ENCODE measurements around the gene LACTBL1. TPM values are rescaled to one million over a fixed set of nuclear protein-coding genes. Genes with fewer than 3 reads are reported as not detected.

The LACTBL1 gene
- total and polyA plus RNA-seq, 2 of the 4 experiments (the other 2 are of a cell fraction), result not detected

DNA sequence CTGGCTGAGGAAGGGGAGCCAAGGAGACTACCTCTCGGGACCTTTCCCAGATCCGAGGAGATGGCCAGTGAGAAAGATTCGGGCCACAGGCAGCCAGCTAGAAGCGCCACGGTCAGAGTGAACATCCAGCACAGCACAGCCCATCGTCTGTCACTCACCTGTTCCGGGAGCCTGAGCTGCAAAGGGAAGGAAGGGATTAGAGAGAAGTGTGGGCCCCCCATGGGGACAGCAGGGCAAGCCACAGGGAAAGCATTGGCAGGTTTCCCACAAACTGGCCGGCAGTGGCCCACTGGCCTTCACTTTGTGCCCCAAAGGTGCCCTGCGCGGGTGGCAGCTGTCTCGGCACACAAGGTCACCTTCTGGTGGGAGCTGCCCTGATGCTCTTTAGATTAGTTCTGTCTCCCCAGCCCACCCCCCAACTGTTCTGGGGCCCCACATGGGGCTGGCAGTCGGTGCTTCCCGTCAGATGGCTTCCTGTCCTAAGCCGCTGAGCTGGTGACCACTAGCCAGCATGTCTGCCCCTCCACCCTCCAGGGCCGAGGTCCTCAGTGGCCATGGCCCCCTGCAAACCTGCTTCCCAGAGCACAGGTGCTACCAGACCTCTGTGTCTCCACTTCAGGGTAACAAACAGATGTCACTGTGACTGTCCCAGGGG lies 56.7 kb downstream of the LACTBL1 start:
- H2AK9ac ChIP-seq (replicated peaks; ENCODE audit: low read depth, low read length, poor library complexity), result no peak overlapping the region
- H2BK5ac ChIP-seq (ENCODE audit: low read depth, low read length, poor library complexity, severe bottlenecking), result no peak overlapping the region
- CTCF ChIA-PET, result no interaction called here
- H3K9me3 ChIP-seq (ENCODE audit: control insufficient read depth, insufficient read depth, low read length), result no peaks in the 10 kb centered on the region
- no peak overlapping the region for H3K9ac ChIP-seq (ENCODE audit: low read depth, low read length)
- 72% methylated on average over 8 of the region's 15 CpGs; no CpG with 5 or more reads in 1 of the 2 experiments for WGBS, 2 experiments (ENCODE audit: extremely low coverage in 2 of 2, insufficient read length in 1 of 2)
- no peak overlapping the region for H2AFZ ChIP-seq (replicated peaks; ENCODE audit: low read length, poor library complexity)
- H3K27ac ChIP-seq (ENCODE audit: insufficient read depth, low read length), result no peak overlapping the region
- H3K4me1 ChIP-seq (ENCODE audit: control insufficient read depth, insufficient read depth, low read length), result peaks cover 9% of the 10 kb centered on the region
- H4K20me1 ChIP-seq (ENCODE audit: insufficient read depth, low read length), result no peaks in the 10 kb centered on the region; the same call in 1 of the 2 replicates
- dilution Hi-C loops (cut with HindIII; ENCODE audit: low sequenced_read_pairs, unreplicated experiment) (no loop called here), in situ Hi-C loops (cut with MboI; ENCODE audit: low sequenced_read_pairs) (no loop called here), intact Hi-C loops (cut with micrococcal nuclease) (no loop called here)
- H4K91ac ChIP-seq (ENCODE audit: insufficient read depth, low read depth, low read length), result no peak overlapping the region
- H2BK120ac ChIP-seq (ENCODE audit: low read depth, low read length), result no peak overlapping the region
- no TSS peak for BruUV-seq (replicated peaks)
- no peak overlapping the region for H4K8ac ChIP-seq (ENCODE audit: low read depth in 2 of 2, low read length in 2 of 2)
- DNase-seq (no peak), ATAC-seq (ENCODE audit: low read depth) (no peak)
- POLR2A ChIA-PET (ENCODE audit: unreplicated experiment), result no interaction called here
- H3K27me3 ChIP-seq (ENCODE audit: control insufficient read depth, insufficient read depth, low read length), result no peaks in the 10 kb centered on the region
- H4K5ac ChIP-seq (ENCODE audit: low read depth, low read length), result no peak overlapping the region
- no peak overlapping the region for H2BK15ac ChIP-seq (ENCODE audit: low read depth, low read length)
- H3K36me3 ChIP-seq (ENCODE audit: control insufficient read depth, insufficient read depth, low read length), result peaks cover 31% of the 10 kb centered on the region
- H3K23ac ChIP-seq (ENCODE audit: low read depth, low read length), result no peak overlapping the region
- H3K79me1 ChIP-seq (ENCODE audit: low read depth in 1 of 2, low read length in 2 of 2), result no peaks in the 10 kb centered on the region
- TF ChIP-seq POLR2A (IDR thresholded peaks at IDR 0.05; ENCODE audit: low read depth, low read length) (no peak), BHLHE40 (IDR thresholded peaks at IDR 0.05; ENCODE audit: low read depth, low read length) (no peak), RAD21 (IDR thresholded peaks at IDR 0.05; ENCODE audit: low read length) (no peak), CHD1 (IDR thresholded peaks at IDR 0.05; ENCODE audit: low read depth, low read length) (no peak), FOS (IDR thresholded peaks at IDR 0.05; ENCODE audit: low read depth, low read length) (no peak), MAZ (IDR thresholded peaks at IDR 0.05; ENCODE audit: borderline replicate concordance, low read depth, low read length) (no peak), CEBPB (IDR thresholded peaks at IDR 0.05; ENCODE audit: low read depth, low read length) (no peak), SMC3 (IDR thresholded peaks at IDR 0.05; ENCODE audit: low read depth, low read length) (no peak), RFX5 (IDR thresholded peaks at IDR 0.05; ENCODE audit: low read depth, low read length) (no peak), RCOR1 (IDR thresholded peaks at IDR 0.05; ENCODE audit: insufficient replicate concordance, low read length) (no peak), MAFK (IDR thresholded peaks at IDR 0.05; ENCODE audit: low read depth, low read length) (no peak), NFE2L2 (IDR thresholded peaks at IDR 0.05; ENCODE audit: low read depth, low read length) (no peak), MXI1 (IDR thresholded peaks at IDR 0.05; ENCODE audit: borderline replicate concordance, low read depth, low read length) (no peak)
- TF ChIP-seq, protein P1, sequence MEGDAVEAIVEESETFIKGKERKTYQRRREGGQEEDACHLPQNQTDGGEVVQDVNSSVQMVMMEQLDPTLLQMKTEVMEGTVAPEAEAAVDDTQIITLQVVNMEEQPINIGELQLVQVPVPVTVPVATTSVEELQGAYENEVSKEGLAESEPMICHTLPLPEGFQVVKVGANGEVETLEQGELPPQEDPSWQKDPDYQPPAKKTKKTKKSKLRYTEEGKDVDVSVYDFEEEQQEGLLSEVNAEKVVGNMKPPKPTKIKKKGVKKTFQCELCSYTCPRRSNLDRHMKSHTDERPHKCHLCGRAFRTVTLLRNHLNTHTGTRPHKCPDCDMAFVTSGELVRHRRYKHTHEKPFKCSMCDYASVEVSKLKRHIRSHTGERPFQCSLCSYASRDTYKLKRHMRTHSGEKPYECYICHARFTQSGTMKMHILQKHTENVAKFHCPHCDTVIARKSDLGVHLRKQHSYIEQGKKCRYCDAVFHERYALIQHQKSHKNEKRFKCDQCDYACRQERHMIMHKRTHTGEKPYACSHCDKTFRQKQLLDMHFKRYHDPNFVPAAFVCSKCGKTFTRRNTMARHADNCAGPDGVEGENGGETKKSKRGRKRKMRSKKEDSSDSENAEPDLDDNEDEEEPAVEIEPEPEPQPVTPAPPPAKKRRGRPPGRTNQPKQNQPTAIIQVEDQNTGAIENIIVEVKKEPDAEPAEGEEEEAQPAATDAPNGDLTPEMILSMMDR (conservative IDR thresholded peaks at IDR 0.05; ENCODE audit: low read depth, low read length), result no peak
- TF ChIP-seq, protein P2, sequence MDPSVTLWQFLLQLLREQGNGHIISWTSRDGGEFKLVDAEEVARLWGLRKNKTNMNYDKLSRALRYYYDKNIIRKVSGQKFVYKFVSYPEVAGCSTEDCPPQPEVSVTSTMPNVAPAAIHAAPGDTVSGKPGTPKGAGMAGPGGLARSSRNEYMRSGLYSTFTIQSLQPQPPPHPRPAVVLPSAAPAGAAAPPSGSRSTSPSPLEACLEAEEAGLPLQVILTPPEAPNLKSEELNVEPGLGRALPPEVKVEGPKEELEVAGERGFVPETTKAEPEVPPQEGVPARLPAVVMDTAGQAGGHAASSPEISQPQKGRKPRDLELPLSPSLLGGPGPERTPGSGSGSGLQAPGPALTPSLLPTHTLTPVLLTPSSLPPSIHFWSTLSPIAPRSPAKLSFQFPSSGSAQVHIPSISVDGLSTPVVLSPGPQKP (IDR thresholded peaks at IDR 0.05; ENCODE audit: borderline replicate concordance, low read depth, low read length), result no peak
- TF ChIP-seq, protein P3, sequence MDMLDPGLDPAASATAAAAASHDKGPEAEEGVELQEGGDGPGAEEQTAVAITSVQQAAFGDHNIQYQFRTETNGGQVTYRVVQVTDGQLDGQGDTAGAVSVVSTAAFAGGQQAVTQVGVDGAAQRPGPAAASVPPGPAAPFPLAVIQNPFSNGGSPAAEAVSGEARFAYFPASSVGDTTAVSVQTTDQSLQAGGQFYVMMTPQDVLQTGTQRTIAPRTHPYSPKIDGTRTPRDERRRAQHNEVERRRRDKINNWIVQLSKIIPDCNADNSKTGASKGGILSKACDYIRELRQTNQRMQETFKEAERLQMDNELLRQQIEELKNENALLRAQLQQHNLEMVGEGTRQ (IDR thresholded peaks at IDR 0.05; ENCODE audit: low read depth, low read length), result no peak
- H2BK20ac ChIP-seq (ENCODE audit: low read depth, low read length), result no peak overlapping the region
- H2AK5ac ChIP-seq (ENCODE audit: low read depth, low read length), result no peak overlapping the region
- no peak overlapping the region for H3K4ac ChIP-seq (ENCODE audit: low read depth, low read length)
- no peak overlapping the region for H3K18ac ChIP-seq (ENCODE audit: low read depth, low read length)
- no peak overlapping the region for H3K56ac ChIP-seq (ENCODE audit: extremely low read depth, insufficient read depth, low read length)
- 0 out of 2 replicates have a peak, but pooled peaks cover 7% of the 10 kb centered on the region for H3K9me1 ChIP-seq (ENCODE audit: insufficient read depth, low read length)
- no peak overlapping the region for H3K14ac ChIP-seq (replicated peaks; ENCODE audit: low read depth, low read length)
- no peak overlapping the region for H3K4me2 ChIP-seq (ENCODE audit: low read depth, low read length)
- H3K4me3 ChIP-seq (ENCODE audit: insufficient read depth, low read depth, low read length), result no peak overlapping the region
